Lung (tissue), 12 donors: ENCODE measurements around the gene BRD7. TPM values are rescaled to one million over a fixed set of nuclear protein-coding genes. Genes with fewer than 3 reads are reported as not detected.

Source experiments
- ATAC-seq: fragments of 200-7000 bp; cut with Tn5 transposase; one replicate; pipeline ENCODE4 v1.9.1; 2020; ENCODE audit warnings: moderate number of reproducible peaks; ENCODE audit not compliant: insufficient read depth, low FRiP score
- DNase-seq, 3 donors: peaks; one replicate each; pipeline ENCODE4 v3.0.0-alpha.2; 2013 to 2017
- H3K27ac ChIP-seq, 2 donors: one replicate each; pipeline ENCODE4 v1.5.1; 2013; ENCODE audit warnings: mild to moderate bottlenecking in 2 of 2, moderate library complexity in 2 of 2, control low read depth in 1 of 2, inconsistent platforms in 1 of 2, low read depth in 1 of 2, low read length in 1 of 2
- H3K27me3 ChIP-seq, 3 donors: one replicate each; pipeline ENCODE4 v1.5.1; 2013; ENCODE audit warnings: low read length in 2 of 3; ENCODE audit not compliant: control insufficient read depth in 3 of 3, insufficient read depth in 3 of 3
- H3K36me3 ChIP-seq, 4 donors: one replicate each; pipeline ENCODE4 v1.5.1; 2013; ENCODE audit warnings: low read length in 4 of 4, mild to moderate bottlenecking in 1 of 4, moderate library complexity in 1 of 4; ENCODE audit not compliant: control insufficient read depth in 4 of 4, insufficient read depth in 4 of 4
- H3K4me1 ChIP-seq, 5 donors: one replicate each; pipeline ENCODE4 v1.5.1; 2013; ENCODE audit warnings: low read length in 5 of 5, mild to moderate bottlenecking in 2 of 5, moderate library complexity in 1 of 5; ENCODE audit not compliant: control insufficient read depth in 5 of 5, insufficient read depth in 5 of 5
- H3K4me3 ChIP-seq: one replicate; pipeline ENCODE4 v1.5.1; 2013; ENCODE audit warnings: mild to moderate bottlenecking, control low read depth, moderate library complexity
- H3K9ac ChIP-seq, 2 donors: one replicate each; pipeline ENCODE4 v1.5.1; 2013; ENCODE audit warnings: low read length in 2 of 2, control low read depth in 1 of 2; ENCODE audit not compliant: insufficient read depth in 1 of 2
- H3K9me3 ChIP-seq, 4 donors: one replicate each; pipeline ENCODE4 v1.5.1; 2013; ENCODE audit warnings: low read length in 3 of 4, mild to moderate bottlenecking in 1 of 4, moderate library complexity in 1 of 4; ENCODE audit not compliant: control insufficient read depth in 4 of 4, insufficient read depth in 3 of 4
- CTCF ChIP-seq: IDR thresholded peaks from 2 replicates; pipeline ENCODE4 v1.5.1; 2012; ENCODE audit warnings: mild to moderate bottlenecking; ENCODE audit errors: control extremely low read depth, extremely low read depth
- WGBS, 2 donors: extraction: QIAGEN DNeasy Blood & Tissue Kit; methylation state at CpG; one replicate each; pipeline ENCODE4 v1.1.7; 2013; 5-methylcytosine and 5-hydroxymethylcytosine counted together
- polyA plus RNA-seq, 2 donors: library from polyadenylated mRNA; stranded (reverse); fragments of 200-250 nt; gene quantifications; one replicate each; pipeline ENCODE4 v1.2.1, GENCODE V29; 2013
- total RNA-seq, 2 donors: library from RNA; depleted of rRNA in 1 of 2; stranded (reverse); fragments of >200 nt in 1 of 2; gene quantifications; one replicate each; pipeline ENCODE4 v1.2.1, GENCODE V29; 2014 to 2021
- donor health status: control.
- donor health status: control.
- donor health status: Bipolar disorder and iron deficiency.
- donor health status: healthy.
- donor health status: DM: yes; HTN: yes; CAD: no.

Gene BRD7
- total and polyA plus RNA-seq, 4 donors, result 33.9 to 54.6 (median 53.5) TPM

GRCh38 chr16:50400312-50400966, 31.7 kb upstream of the BRD7 start:
- Histone ChIP-seq H3K27ac (no peak overlapping the region), H3K4me3 (no peak overlapping the region), H3K9ac (no peak overlapping the region), H3K36me3 (no peaks in the 10 kb centered on the region), H3K9me3 (no peaks in the 10 kb centered on the region), H3K27me3 (no peaks in the 10 kb centered on the region), H3K4me1 (no peaks in the 10 kb centered on the region)
- DNase-seq (no peak), ATAC-seq (no peak)
- no peak for TF ChIP-seq CTCF
- WGBS, 2 donors, result 95 to 96% methylated on average over 8 of the region's 8 CpGs

- no peaks in the 10 kb centered on the region for H3K36me3 ChIP-seq
- no peaks in the 10 kb centered on the region for H3K4me1 ChIP-seq
- no peak for TF ChIP-seq CTCF
- no peak for DNase-seq
- no peaks in the 10 kb centered on the region for H3K27me3 ChIP-seq
- ATAC-seq, result no peak
- WGBS, 2 donors, result 72 to 90% methylated on average over 3 of the region's 3 CpGs
- no peak overlapping the region for H3K27ac ChIP-seq
- H3K4me3 ChIP-seq, result no peak overlapping the region
- H3K9me3 ChIP-seq, result no peaks in the 10 kb centered on the region
- no peak overlapping the region for H3K9ac ChIP-seq
Measured at GRCh38 chr16:50399411-50399810, 30.6 kb upstream of the BRD7 start.

DNA sequence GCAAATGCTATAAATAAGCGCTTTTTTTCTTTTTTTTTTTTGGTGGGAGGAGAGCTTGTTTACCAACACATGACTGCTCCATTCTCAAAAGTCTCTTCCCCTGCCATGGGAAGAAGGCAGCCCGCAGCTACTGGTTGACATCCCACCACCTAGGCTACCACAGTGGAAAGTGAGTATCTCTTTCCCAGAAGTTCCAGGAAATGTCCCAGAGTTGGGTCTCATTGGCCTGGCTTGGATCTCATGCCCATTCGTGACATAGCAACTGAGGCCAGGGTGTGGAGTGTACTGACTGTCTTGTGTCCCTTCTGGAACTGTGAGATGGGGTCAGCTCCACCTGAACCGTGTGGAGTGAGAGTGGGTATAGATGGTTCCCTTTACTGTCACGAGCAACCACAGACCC, 29.5 kb upstream of the BRD7 start:
- Histone ChIP-seq H3K36me3 (no peaks in the 10 kb centered on the region), H3K9ac (no peak overlapping the region), H3K27ac (no peak overlapping the region), H3K9me3 (no peaks in the 10 kb centered on the region), H3K4me3 (no peak overlapping the region), H3K4me1 (no peaks in the 10 kb centered on the region), H3K27me3 (no peaks in the 10 kb centered on the region)
- ATAC-seq, result no peak
- 72 to 77% methylated on average over 5 of the region's 5 CpGs for WGBS, 2 donors
- DNase-seq, result no peak
- TF ChIP-seq CTCF, result no peak
